Endometrial microvascular endothelial cells (primary cell): ENCODE data around the gene ZNF292. TPM values are rescaled to one million over a fixed set of nuclear protein-coding genes. Genes with fewer than 3 reads are reported as not detected.

ENCODE experiments used
- in situ Hi-C: cut with HindIII; loops from 2 replicates; pipeline ENCODE4 v1.10.0; 2017; ENCODE audit warnings: low sequenced_read_pairs, low pct_unique_long_range_greater_than_20kb; ENCODE audit errors: inconsistent ontology term
- total RNA-seq: library from RNA; depleted of rRNA; stranded (reverse); fragments of >200 nt; gene quantifications from one replicate; pipeline ENCODE4 v1.2.3, GENCODE V29; 2015; ENCODE audit errors: inconsistent ontology term

The ZNF292 gene
- total RNA-seq, 1 donor from 2014 or later, result 5.9 TPM

DNA sequence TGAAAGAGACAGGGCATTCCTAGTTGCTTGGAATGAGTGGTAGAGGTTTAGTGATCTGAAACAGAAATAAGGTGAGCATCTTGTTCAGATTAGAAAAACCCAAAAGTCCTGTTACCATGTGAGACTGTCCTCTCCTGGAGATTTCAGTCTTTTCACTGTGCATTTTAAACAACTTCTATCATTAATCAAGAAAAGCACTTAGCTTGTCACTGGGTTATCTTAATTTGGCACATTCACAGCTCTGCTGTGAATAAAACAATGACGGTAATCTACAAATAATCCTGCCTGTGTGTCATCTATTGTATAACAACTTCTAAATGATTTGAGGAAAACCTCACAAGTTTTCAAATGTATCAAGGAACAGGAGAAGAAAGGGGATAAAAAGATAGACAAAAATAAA is 157.5 kb downstream of the ZNF292 start:
- in situ Hi-C loops, result no loop called here

Other genes with a start within 250 kb of the ZNF292 start
- gene HTR1E, start 218.0 kb upstream of the ZNF292 start, total RNA-seq, result not detected
- gene CGA, start 60.5 kb upstream of the ZNF292 start, total RNA-seq, result not detected
- gene SMIM8, start 167.0 kb downstream of the ZNF292 start, total RNA-seq, result 2.7 TPM
- gene GJB7, start 173.7 kb downstream of the ZNF292 start, total RNA-seq, result not detected
- gene C6orf163, start 189.2 kb downstream of the ZNF292 start, total RNA-seq, result 0.19 TPM